CD14-positive monocyte (primary cell): ENCODE results near the gene THNSL1. TPM values are rescaled to one million over a fixed set of nuclear protein-coding genes. Genes with fewer than 3 reads are reported as not detected.

Experiments used
- DNase-seq, 3 donors: peaks; one replicate each; pipeline ENCODE4 v3.0.0-alpha.2; 2011 to 2022
- H2AFZ ChIP-seq: 2 replicates; pipeline ENCODE4 v1.6.0; 2012; ENCODE audit warnings: mild to moderate bottlenecking, low read depth, low read length, inconsistent platforms; ENCODE audit not compliant: insufficient read depth, poor library complexity, severe bottlenecking
- H3K27ac ChIP-seq, 2 donors: 1 replicate in 1 of 2; 2 replicates in 1 of 2; pipeline ENCODE4 v1.5.1; 2012 to 2013; ENCODE audit warnings: low read length in 2 of 2, control low read depth in 1 of 2, inconsistent platforms in 1 of 2, low read depth in 1 of 2, mild to moderate bottlenecking in 1 of 2
- H3K27me3 ChIP-seq, 2 donors: one replicate each; pipeline versions ENCODE4 v1.6.0 to v1.6.1; 2011 to 2013; ENCODE audit warnings: low read length in 2 of 2; ENCODE audit not compliant: control insufficient read depth in 2 of 2, insufficient read depth in 2 of 2
- H3K36me3 ChIP-seq, 2 donors: replicated peaks in 1 of 2; 1 replicate in 1 of 2; 2 replicates in 1 of 2; pipeline versions ENCODE4 v1.5.1 to v1.6.1; 2012 to 2013; ENCODE audit warnings: low read length in 2 of 2, control low read depth in 1 of 2, inconsistent platforms in 1 of 2, mild to moderate bottlenecking in 1 of 2; ENCODE audit not compliant: insufficient read depth in 2 of 2, control insufficient read depth in 1 of 2
- H3K4me1 ChIP-seq, 2 donors: 1 replicate in 1 of 2; 2 replicates in 1 of 2; pipeline versions ENCODE4 v1.5.1 to v1.6.1; 2012 to 2013; ENCODE audit warnings: low read length in 2 of 2, control low read depth in 1 of 2, inconsistent platforms in 1 of 2, mild to moderate bottlenecking in 1 of 2, moderate library complexity in 1 of 2; ENCODE audit not compliant: insufficient read depth in 2 of 2, control insufficient read depth in 1 of 2
- H3K4me2 ChIP-seq: replicated peaks from 2 replicates; pipeline ENCODE3; 2012; ENCODE audit warnings: low read length, moderate library complexity, mild to moderate bottlenecking; ENCODE audit not compliant: poor library complexity, severe bottlenecking; ENCODE audit errors: extremely low read depth
- H3K4me3 ChIP-seq, 3 experiments: fragments of 200-600 bp in 1 of 3; sonication (generic) in 1 of 3; replicated peaks in 1 of 3; 1 replicate in 2 of 3; 2 replicates in 1 of 3; pipeline ENCODE4 v1.5.1; 2011 to 2013; ENCODE audit warnings: low read length in 3 of 3, mild to moderate bottlenecking in 3 of 3, control low read depth in 2 of 3, low read depth in 2 of 3, inconsistent platforms in 1 of 3, moderate library complexity in 1 of 3
- H3K79me2 ChIP-seq: 2 replicates; pipeline ENCODE4 v1.6.0; 2012; ENCODE audit warnings: mild to moderate bottlenecking, control low read depth, inconsistent platforms, low read length, moderate library complexity; ENCODE audit not compliant: insufficient read depth
- H3K9ac ChIP-seq: 2 replicates; pipeline ENCODE4 v1.6.0; 2017; ENCODE audit warnings: low read length, mild to moderate bottlenecking; ENCODE audit not compliant: insufficient read depth, poor library complexity, severe bottlenecking
- H3K9me3 ChIP-seq, 2 donors: replicated peaks in 1 of 2; 1 replicate in 1 of 2; 2 replicates in 1 of 2; pipeline versions ENCODE4 v1.5.1 to v1.6.1; 2012 to 2013; ENCODE audit warnings: low read length in 2 of 2, control low read depth in 1 of 2; ENCODE audit not compliant: control insufficient read depth in 1 of 2, insufficient read depth in 1 of 2
- H4K20me1 ChIP-seq: 2 replicates; pipeline ENCODE4 v1.6.0; 2012; ENCODE audit warnings: mild to moderate bottlenecking, low read length, control low read depth, moderate library complexity; ENCODE audit not compliant: insufficient read depth
- H3K27ac Mint-ChIP-seq, 7 donors: one replicate each; pipeline ENCODE4 v1.8.0; 2020; ENCODE audit warnings: mild to moderate bottlenecking in 7 of 7, mixed read lengths in 7 of 7, moderate library complexity in 6 of 7, inconsistent platforms in 2 of 7
- H3K27me3 Mint-ChIP-seq, 3 donors: one replicate each; pipeline ENCODE4 v1.8.0; 2021 to 2022; ENCODE audit warnings: low read depth in 3 of 3, mild to moderate bottlenecking in 3 of 3, mixed read lengths in 3 of 3, moderate library complexity in 3 of 3, inconsistent platforms in 1 of 3
- H3K36me3 Mint-ChIP-seq, 2 donors: one replicate each; pipeline ENCODE4 v1.8.0; 2020; ENCODE audit warnings: mixed read lengths in 2 of 2, inconsistent platforms in 1 of 2, mild to moderate bottlenecking in 1 of 2
- H3K4me1 Mint-ChIP-seq: one replicate; pipeline ENCODE4 v1.8.0; 2020; ENCODE audit warnings: mild to moderate bottlenecking, mixed read lengths
- H3K4me3 Mint-ChIP-seq, 2 donors: one replicate each; pipeline ENCODE4 v1.8.0; 2020; ENCODE audit warnings: mild to moderate bottlenecking in 2 of 2, mixed read lengths in 2 of 2, moderate library complexity in 1 of 2
- H3K9me3 Mint-ChIP-seq, 7 donors: one replicate each; pipeline ENCODE4 v1.8.0; 2020 to 2022; ENCODE audit warnings: mixed read lengths in 7 of 7, mild to moderate bottlenecking in 6 of 7, moderate library complexity in 6 of 7, inconsistent platforms in 2 of 7
- CTCF ChIP-seq: fragments of 200-600 bp; IDR thresholded peaks from one replicate; pipeline ENCODE4 v1.8.0; 2022; ENCODE audit warnings: antibody characterized with exemption, mild to moderate bottlenecking
- WGBS: methylation state at CpG from one replicate; pipeline ENCODE4 v1.1.5; 2013; ENCODE audit warnings: missing lambda C conversion rate; ENCODE audit not compliant: insufficient coverage; 5-methylcytosine and 5-hydroxymethylcytosine counted together
- intact Hi-C, 2 donors: fragments of 100-400 bp; cut with micrococcal nuclease; formaldehyde crosslinking; loops; one replicate each; pipeline versions ENCODE4 v1.15.0 to v1.15.1; 2023
- polyA plus RNA-seq, 3 donors: library from polyadenylated mRNA; depleted of rRNA in 1 of 3; unstranded in 2 of 3; stranded (reverse) in 1 of 3; fragments of 300-500 nt in 2 of 3; fragments of >200 nt in 1 of 3; fragmentation: Illumina TruSeq in 2 of 3; gene quantifications; 1 replicate in 2 of 3; 2 replicates in 1 of 3; pipeline ENCODE4 v1.2.3, GENCODE V29; 2012 to 2021

Gene THNSL1
- polyA plus RNA-seq, 3 donors = 0.03 to 0.13 TPM; not detected in 1

DNA sequence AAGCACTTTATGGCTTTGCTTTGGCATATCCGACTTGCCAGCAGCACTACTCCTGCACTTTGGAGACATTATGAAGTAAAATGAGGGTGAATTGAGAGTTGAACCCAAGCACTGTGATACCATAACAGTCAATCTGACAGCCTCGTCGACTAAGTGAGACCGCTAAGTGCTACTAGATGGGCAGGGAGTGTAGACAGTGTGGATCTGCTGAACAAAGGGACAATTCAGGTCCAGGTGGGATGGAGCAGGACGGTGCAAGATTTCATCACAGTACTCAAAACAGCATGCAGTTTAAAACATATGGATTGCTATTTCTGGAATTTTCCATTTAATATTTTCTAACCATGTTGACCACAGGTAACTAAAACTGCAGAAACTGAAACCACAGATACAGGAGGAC is 43.2 kb upstream of the THNSL1 start:
- intact Hi-C loops = no loop called here
- Histone ChIP-seq H3K27ac (no peak overlapping the region), H3K9me3 (no peaks in the 10 kb centered on the region), H3K9ac (no peak overlapping the region), H2AFZ (no peak overlapping the region), H3K36me3 (no peaks in the 10 kb centered on the region), H3K4me2 (no peak overlapping the region), H3K79me2 (no peaks in the 10 kb centered on the region), H3K4me1 (no peaks in the 10 kb centered on the region), H4K20me1 (no peaks in the 10 kb centered on the region), H3K27me3 (no peaks in the 10 kb centered on the region), H3K4me3 (no peak overlapping the region)
- Mint-ChIP-seq H3K27me3 (peaks cover 2 to 4% (median 3%) of the 10 kb centered on the region in 3 donors), H3K4me3 (no peak overlapping the region), H3K4me1 (no peaks in the 10 kb centered on the region), H3K9me3 (peaks cover 0 to 4% (median 0%) of the 10 kb centered on the region in 7 donors), H3K36me3 (no peaks in the 10 kb centered on the region), H3K27ac (no peak overlapping the region)
- no peak for DNase-seq
- no peak for TF ChIP-seq CTCF
- WGBS = no CpG with 5 or more reads among the region's 5 CpGs

GRCh38 chr10:24974976-24975375 is 41.4 kb upstream of the THNSL1 start:
- H3K79me2 ChIP-seq = no peaks in the 10 kb centered on the region
- intact Hi-C loops = no loop called here
- peaks cover 0 to 4% (median 0%) of the 10 kb centered on the region in 7 donors for H3K9me3 Mint-ChIP-seq
- H3K36me3 ChIP-seq = no peaks in the 10 kb centered on the region
- no peaks in the 10 kb centered on the region for H3K4me1 ChIP-seq
- H2AFZ ChIP-seq = no peak overlapping the region
- H3K27ac ChIP-seq = no peak overlapping the region
- no peaks in the 10 kb centered on the region for H3K4me1 Mint-ChIP-seq
- no peak overlapping the region for H3K4me3 Mint-ChIP-seq
- H3K27me3 ChIP-seq = no peaks in the 10 kb centered on the region
- no peaks in the 10 kb centered on the region for H4K20me1 ChIP-seq
- H3K36me3 Mint-ChIP-seq = no peaks in the 10 kb centered on the region
- H3K27me3 Mint-ChIP-seq = peaks cover 2 to 4% (median 3%) of the 10 kb centered on the region in 3 donors
- no peak for DNase-seq
- no peak overlapping the region for H3K27ac Mint-ChIP-seq
- H3K4me2 ChIP-seq = no peak overlapping the region
- 100% methylated on average over 1 of the region's 2 CpGs for WGBS
- H3K4me3 ChIP-seq = no peak overlapping the region
- H3K9me3 ChIP-seq = no peaks in the 10 kb centered on the region
- TF ChIP-seq CTCF = no peak
- H3K9ac ChIP-seq = no peak overlapping the region
